Measurements from ENCODE around the gene TKFC. TPM values are rescaled to one million over a fixed set of nuclear protein-coding genes. Genes with fewer than 3 reads are reported as not detected.

Gene TKFC
- total RNA-seq, 1 donor: 30.0 TPM

- peaks cover 47% of the 10 kb centered on the region for H3K79me2 ChIP-seq (ENCODE audit: insufficient read depth, low read length)
These were observed 26.5 kb downstream of the TKFC start for GRCh38 chr11:61359516-61359915.

GRCh38 chr11:61361237-61361740, 28.3 kb downstream of the TKFC start:
- Histone ChIP-seq H3K27me3 (ENCODE audit: insufficient read depth, low read length) (no peaks in the 10 kb centered on the region), H3K36me3 (ENCODE audit: insufficient read depth, low read length) (peaks cover 32% of the 10 kb centered on the region), H3K9me3 (ENCODE audit: low read depth, low read length) (no peaks in the 10 kb centered on the region), H3K27ac (ENCODE audit: low read depth, low read length) (peak overlapping the region; percentile 96), H3K4me1 (ENCODE audit: insufficient read depth, low read length) (peaks cover 39% of the 10 kb centered on the region), H3K4me3 (ENCODE audit: insufficient read depth, low read length) (peak overlapping the region; percentile 84), H2AFZ (ENCODE audit: low read length) (peak overlapping the region; percentile 99), H3K79me2 (ENCODE audit: insufficient read depth, low read length) (peaks cover 49% of the 10 kb centered on the region), H4K20me1 (ENCODE audit: insufficient read depth, low read length) (peaks cover 3% of the 10 kb centered on the region), H3K4me2 (ENCODE audit: insufficient read depth, low read length) (peak overlapping the region; percentile 99)
- TF ChIP-seq CTCF (IDR thresholded peaks at IDR 0.05; ENCODE audit: extremely low read depth, low read depth, low read length): no peak
- peak; percentile 30 for DNase-seq (ENCODE audit: insufficient read length, low spot score, missing footprints)

More at GRCh38 chr11:61359516-61359915, 26.5 kb downstream of the TKFC start:
- Histone ChIP-seq H3K4me2 (ENCODE audit: insufficient read depth, low read length) (peak overlapping the region; percentile 63), H3K9me3 (ENCODE audit: low read depth, low read length) (no peaks in the 10 kb centered on the region), H3K36me3 (ENCODE audit: insufficient read depth, low read length) (peaks cover 26% of the 10 kb centered on the region), H3K27ac (ENCODE audit: low read depth, low read length) (no peak overlapping the region), H3K4me3 (ENCODE audit: insufficient read depth, low read length) (no peak overlapping the region), H3K4me1 (ENCODE audit: insufficient read depth, low read length) (peaks cover 29% of the 10 kb centered on the region), H3K27me3 (ENCODE audit: insufficient read depth, low read length) (no peaks in the 10 kb centered on the region), H2AFZ (ENCODE audit: low read length) (no peak overlapping the region), H4K20me1 (ENCODE audit: insufficient read depth, low read length) (peaks cover 3% of the 10 kb centered on the region)
- DNase-seq (ENCODE audit: insufficient read length, low spot score, missing footprints): no peak
- TF ChIP-seq CTCF (IDR thresholded peaks at IDR 0.05; ENCODE audit: extremely low read depth, low read depth, low read length): no peak

DNA sequence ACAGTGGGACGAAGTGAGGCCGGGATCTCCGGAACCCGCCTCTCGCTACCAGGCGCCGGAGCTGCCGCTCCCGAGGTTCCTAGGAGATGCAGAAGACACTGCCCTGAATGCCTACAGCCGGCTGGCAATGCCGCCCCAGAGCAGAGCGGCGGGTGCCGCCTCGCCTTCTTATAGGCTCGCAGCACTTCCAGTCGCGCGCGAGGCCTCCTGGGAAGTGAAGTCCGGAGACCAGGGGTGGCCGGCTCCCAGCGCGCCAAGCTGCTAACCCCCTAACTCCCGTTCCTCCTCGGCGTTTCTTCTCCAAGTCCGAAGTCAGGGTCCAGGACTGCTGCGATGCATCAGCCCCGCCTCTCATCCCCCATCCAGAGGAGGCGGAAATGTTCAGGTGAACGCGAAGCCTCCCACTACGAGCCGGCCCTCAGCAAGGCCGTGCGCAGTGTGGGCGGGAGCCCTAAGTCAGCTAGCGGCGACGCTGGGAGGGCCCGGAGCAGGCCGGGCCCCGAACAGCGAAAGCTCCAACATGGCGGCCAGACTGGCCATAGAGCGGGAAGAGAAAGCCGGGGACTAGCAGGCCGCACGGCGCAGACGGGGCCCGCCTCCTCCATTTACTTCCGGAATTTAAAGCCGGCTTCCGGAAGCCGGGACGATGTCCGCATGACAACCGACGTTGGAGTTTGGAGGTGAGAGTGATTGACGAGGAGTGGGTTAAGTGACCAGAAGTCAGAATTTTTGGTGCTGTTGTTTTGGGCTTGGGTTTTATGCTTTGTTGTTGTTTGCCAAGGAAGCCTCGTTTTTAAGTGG, 28.9 kb downstream of the TKFC start, which contains the start of the genes CYB561A3 and TMEM138:
TSS of gene CYB561A3 (minus strand) at position 142 of the 801 bp plus-strand sequence. CDS start 5,169 bp downstream, outside the sequence.
TSS of gene TMEM138 (plus strand) at position 634 of the 801 bp plus-strand sequence. CDS start 2,017 bp downstream, outside the sequence.
- Histone ChIP-seq H3K9me3 (ENCODE audit: low read depth, low read length) (no peaks in the 10 kb centered on the region), H3K4me1 (ENCODE audit: insufficient read depth, low read length) (peaks cover 45% of the 10 kb centered on the region), H3K27ac (ENCODE audit: low read depth, low read length) (peak within 1 kb of the TSS; percentile 96), H3K4me2 (ENCODE audit: insufficient read depth, low read length) (peak within 1 kb of the TSS; percentile 99), H2AFZ (ENCODE audit: low read length) (peak within 1 kb of the TSS; percentile 99), H3K4me3 (ENCODE audit: insufficient read depth, low read length) (peak within 1 kb of the TSS; percentile 84), H3K27me3 (ENCODE audit: insufficient read depth, low read length) (no peaks in the 10 kb centered on the region), H3K79me2 (ENCODE audit: insufficient read depth, low read length) (peaks cover 53% of the 10 kb centered on the region), H3K36me3 (ENCODE audit: insufficient read depth, low read length) (peaks cover 36% of the 10 kb centered on the region), H4K20me1 (ENCODE audit: insufficient read depth, low read length) (peaks cover 3% of the 10 kb centered on the region)
- DNase-seq (ENCODE audit: insufficient read length, low spot score, missing footprints): peak; percentile 97
- TF ChIP-seq CTCF (IDR thresholded peaks at IDR 0.05; ENCODE audit: extremely low read depth, low read depth, low read length): no peak

GRCh38 chr11:61362542-61362875, 29.5 kb downstream of the TKFC start:
- Histone ChIP-seq H3K4me2 (ENCODE audit: insufficient read depth, low read length) (peak overlapping the region; percentile 99), H3K36me3 (ENCODE audit: insufficient read depth, low read length) (peaks cover 39% of the 10 kb centered on the region), H3K9me3 (ENCODE audit: low read depth, low read length) (no peaks in the 10 kb centered on the region), H3K4me3 (ENCODE audit: insufficient read depth, low read length) (peak overlapping the region; percentile 84), H3K4me1 (ENCODE audit: insufficient read depth, low read length) (peaks cover 47% of the 10 kb centered on the region), H3K79me2 (ENCODE audit: insufficient read depth, low read length) (peaks cover 49% of the 10 kb centered on the region), H3K27ac (ENCODE audit: low read depth, low read length) (peak overlapping the region; percentile 96), H4K20me1 (ENCODE audit: insufficient read depth, low read length) (peaks cover 3% of the 10 kb centered on the region), H2AFZ (ENCODE audit: low read length) (peak overlapping the region; percentile 90), H3K27me3 (ENCODE audit: insufficient read depth, low read length) (no peaks in the 10 kb centered on the region)
- DNase-seq (ENCODE audit: insufficient read length, low spot score, missing footprints): peak; percentile 82
- TF ChIP-seq CTCF (IDR thresholded peaks at IDR 0.05; ENCODE audit: extremely low read depth, low read depth, low read length): no peak
